ENCODE data around the gene PXDN.
"Not testable (repeated sequence)": the region's sequence is repeated elsewhere in the genome, so short reads cannot be mapped to it uniquely, and the experiment has no call there.

Gene PXDN

DNA sequence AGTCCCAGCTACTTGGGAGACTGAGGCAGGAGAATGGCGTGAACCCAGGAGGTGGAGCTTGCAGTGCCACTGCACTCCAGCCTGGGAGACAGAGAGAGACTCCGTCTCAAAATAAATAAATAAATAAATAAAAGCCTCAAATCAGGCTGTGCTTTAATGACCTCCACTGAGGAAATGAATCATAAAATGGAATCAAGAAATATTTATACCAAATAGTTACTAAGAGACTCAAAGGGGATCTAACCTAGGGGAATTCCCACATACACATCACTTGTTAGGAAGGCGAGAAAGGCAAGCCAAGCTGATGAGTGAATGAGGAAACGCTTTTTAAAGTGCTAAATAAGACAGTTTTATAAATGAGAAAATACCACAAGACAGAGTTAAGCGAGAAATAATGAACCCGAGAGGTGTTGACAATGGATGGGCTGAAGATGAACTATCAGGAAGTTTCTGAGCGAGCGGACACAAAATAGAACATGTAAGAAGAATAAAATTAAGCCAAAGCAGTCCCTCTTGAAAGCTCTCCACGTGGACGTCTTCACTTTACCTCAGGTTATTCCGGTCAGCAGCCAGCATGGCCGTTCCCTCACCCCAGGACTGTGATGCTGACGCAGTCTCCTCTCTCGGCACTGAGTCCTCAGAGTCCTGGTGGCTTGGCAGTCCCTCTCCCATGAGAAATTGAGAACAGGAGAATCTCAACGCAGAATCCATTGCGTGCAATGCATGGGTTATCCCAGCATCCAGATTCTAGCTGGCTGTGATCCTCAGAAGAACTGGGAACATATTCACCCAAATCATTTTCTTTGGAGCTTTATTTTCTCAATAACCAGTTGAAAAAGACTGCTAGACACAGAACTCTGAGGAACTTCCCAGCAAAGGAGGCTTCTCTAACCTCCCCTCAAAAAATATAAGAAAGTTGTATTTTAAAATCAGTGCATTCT lies 22.3 kb downstream of the PXDN start:
- Histone ChIP-seq H3K36me3 (ENCODE audit: insufficient read depth, low read length) (no peaks in the 10 kb centered on the region), H3K4me1 (ENCODE audit: insufficient read depth, low read length) (peaks cover 6% of the 10 kb centered on the region; the same call in 1 of the 2 replicates), H3K9me3 (ENCODE audit: control insufficient read depth, insufficient read depth, low read length) (no peaks in the 10 kb centered on the region), H3K9ac (ENCODE audit: low read depth, low read length) (no peak overlapping the region)

GRCh38 chr2:1718339-1719220 lies 25.7 kb downstream of the PXDN start:
- Histone ChIP-seq H3K9ac (ENCODE audit: low read depth, low read length) (no peak overlapping the region), H3K36me3 (ENCODE audit: insufficient read depth, low read length) (no peaks in the 10 kb centered on the region), H3K9me3 (ENCODE audit: control insufficient read depth, insufficient read depth, low read length) (no peaks in the 10 kb centered on the region), H3K4me1 (ENCODE audit: insufficient read depth, low read length) (peaks cover 21% of the 10 kb centered on the region; the same call in 1 of the 2 replicates)

- H3K9ac ChIP-seq (ENCODE audit: low read depth, low read length), result no peak overlapping the region
- peaks cover 17% of the 10 kb centered on the region; the same call in 1 of the 2 replicates for H3K4me1 ChIP-seq (ENCODE audit: insufficient read depth, low read length)
These were observed 27.2 kb downstream of the PXDN start for GRCh38 chr2:1717113-1717512.

DNA sequence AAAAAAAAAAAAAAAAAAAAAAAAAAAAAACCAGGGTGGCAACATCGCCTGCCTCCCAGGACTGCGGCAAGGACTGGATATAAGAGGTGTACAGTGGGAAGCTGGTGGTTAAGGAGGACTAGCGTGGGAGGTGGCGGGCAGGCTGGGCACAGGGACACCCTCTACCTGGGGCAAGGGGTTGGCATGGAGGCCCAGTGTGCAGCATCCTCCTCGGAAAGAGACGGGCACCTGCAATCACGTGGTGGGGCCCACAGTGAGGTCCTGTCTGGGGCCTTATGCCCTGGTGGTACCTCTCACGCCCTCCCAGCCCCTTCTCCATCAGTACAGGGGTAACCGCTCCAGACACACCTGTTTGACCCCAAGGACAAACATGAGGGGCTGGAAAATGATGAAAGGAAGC lies 27.9 kb downstream of the PXDN start:
- H3K9ac ChIP-seq (ENCODE audit: low read depth, low read length), result no peak overlapping the region
- no peaks in the 10 kb centered on the region for H3K9me3 ChIP-seq (ENCODE audit: control insufficient read depth, insufficient read depth, low read length)
- no peaks in the 10 kb centered on the region for H3K36me3 ChIP-seq (ENCODE audit: insufficient read depth, low read length)
- peaks cover 17% of the 10 kb centered on the region; the same call in 1 of the 2 replicates for H3K4me1 ChIP-seq (ENCODE audit: insufficient read depth, low read length)

More at GRCh38 chr2:1717113-1717512, 27.2 kb downstream of the PXDN start:
- Histone ChIP-seq H3K9me3 (ENCODE audit: control insufficient read depth, insufficient read depth, low read length) (no peaks in the 10 kb centered on the region), H3K36me3 (ENCODE audit: insufficient read depth, low read length) (no peaks in the 10 kb centered on the region)

GRCh38 chr2:1716014-1716305 lies 28.4 kb downstream of the PXDN start:
- H3K9ac ChIP-seq (ENCODE audit: low read depth, low read length); H3K36me3 ChIP-seq (ENCODE audit: insufficient read depth, low read length); H3K9me3 ChIP-seq (ENCODE audit: control insufficient read depth, insufficient read depth, low read length): not testable (repeated sequence)
- peaks cover 17% of the 10 kb centered on the region; the same call in 1 of the 2 replicates for H3K4me1 ChIP-seq (ENCODE audit: insufficient read depth, low read length)

DNA sequence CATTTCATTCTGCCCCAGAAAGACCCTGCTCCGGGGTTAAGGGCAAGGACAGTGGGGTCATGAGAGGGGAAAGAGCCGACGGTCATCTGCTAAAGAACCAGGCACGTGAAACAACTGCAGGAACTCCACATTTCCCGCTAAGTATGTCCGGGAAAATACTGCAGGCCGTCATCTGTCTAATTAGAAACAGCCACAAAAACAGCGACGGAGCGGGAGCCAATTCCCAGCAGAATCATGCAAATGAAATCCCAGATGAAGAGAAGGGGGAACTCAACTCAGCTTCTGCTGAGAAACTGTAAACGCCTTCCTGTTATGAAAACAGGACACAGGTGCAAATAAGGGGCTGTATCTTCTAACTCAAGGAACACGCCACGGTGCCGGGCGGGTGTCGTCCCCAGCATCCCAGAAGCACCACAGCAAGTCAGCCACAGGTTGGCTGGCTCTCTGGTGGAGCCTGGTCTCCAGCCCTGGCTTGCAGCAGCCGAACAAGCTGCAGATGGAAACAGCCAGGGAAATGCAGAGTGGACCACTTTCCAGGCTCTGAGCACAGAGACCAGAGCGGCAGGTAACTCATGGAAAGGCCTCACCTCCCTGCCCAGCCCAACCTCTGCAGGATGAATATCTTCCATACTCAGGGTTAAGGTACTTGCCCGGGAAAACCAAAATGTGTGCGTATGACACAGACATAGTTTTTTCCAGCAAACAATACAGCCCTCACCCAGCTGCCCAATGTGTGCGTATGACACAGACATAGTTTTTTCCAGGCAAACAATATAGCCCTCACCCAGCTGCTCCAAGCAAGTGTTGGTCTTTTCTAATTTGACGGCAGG lies 28.9 kb downstream of the PXDN start:
- H3K9me3 ChIP-seq (ENCODE audit: control insufficient read depth, insufficient read depth, low read length), result no peaks in the 10 kb centered on the region
- no peaks in the 10 kb centered on the region for H3K36me3 ChIP-seq (ENCODE audit: insufficient read depth, low read length)
- H3K9ac ChIP-seq (ENCODE audit: low read depth, low read length), result no peak overlapping the region
- peaks cover 17% of the 10 kb centered on the region; the same call in 1 of the 2 replicates for H3K4me1 ChIP-seq (ENCODE audit: insufficient read depth, low read length)

GRCh38 chr2:1714291-1715064 lies 29.8 kb downstream of the PXDN start:
- no peaks in the 10 kb centered on the region for H3K9me3 ChIP-seq (ENCODE audit: control insufficient read depth, insufficient read depth, low read length)
- H3K36me3 ChIP-seq (ENCODE audit: insufficient read depth, low read length), result no peaks in the 10 kb centered on the region; the same call in 1 of the 2 replicates
- H3K9ac ChIP-seq (ENCODE audit: low read depth, low read length), result no peak overlapping the region
- H3K4me1 ChIP-seq (ENCODE audit: insufficient read depth, low read length), result peaks cover 23% of the 10 kb centered on the region; the same call in 1 of the 2 replicates

DNA sequence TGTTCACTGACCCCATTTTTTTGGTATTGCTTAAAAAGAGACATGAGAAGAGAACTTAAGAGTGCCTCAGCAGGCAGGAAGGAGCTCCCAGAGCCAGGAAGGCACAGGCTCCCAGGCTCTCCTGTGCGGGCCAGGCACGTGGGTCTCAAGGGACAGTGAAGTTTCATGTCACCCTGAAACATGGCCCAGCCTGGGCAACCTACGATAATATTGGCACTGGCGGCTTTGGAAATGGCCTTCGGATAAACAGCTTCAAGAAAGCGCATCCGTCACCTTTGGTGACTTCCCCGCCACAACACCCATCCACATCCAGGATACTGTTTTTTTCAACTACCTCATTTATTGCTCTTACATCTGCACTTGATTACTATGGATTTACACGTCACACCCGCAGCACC lies 30.5 kb downstream of the PXDN start:
- H3K4me1 ChIP-seq (ENCODE audit: insufficient read depth, low read length), result peaks cover 29% of the 10 kb centered on the region
- no peaks in the 10 kb centered on the region; the same call in 1 of the 2 replicates for H3K36me3 ChIP-seq (ENCODE audit: insufficient read depth, low read length)
- H3K9ac ChIP-seq (ENCODE audit: low read depth, low read length), result no peak overlapping the region
- H3K9me3 ChIP-seq (ENCODE audit: control insufficient read depth, insufficient read depth, low read length), result no peaks in the 10 kb centered on the region

- Histone ChIP-seq H3K9ac (ENCODE audit: low read depth, low read length) (no peak overlapping the region), H3K36me3 (ENCODE audit: insufficient read depth, low read length) (no peaks in the 10 kb centered on the region; the same call in 1 of the 2 replicates), H3K4me1 (ENCODE audit: insufficient read depth, low read length) (peaks cover 34% of the 10 kb centered on the region), H3K9me3 (ENCODE audit: control insufficient read depth, insufficient read depth, low read length) (no peaks in the 10 kb centered on the region)
These were observed 31.0 kb downstream of the PXDN start for GRCh38 chr2:1713142-1713838.

GRCh38 chr2:1709946-1710560 lies 34.3 kb downstream of the PXDN start:
- Histone ChIP-seq H3K9ac (ENCODE audit: low read depth, low read length) (no peak overlapping the region), H3K9me3 (ENCODE audit: control insufficient read depth, insufficient read depth, low read length) (no peaks in the 10 kb centered on the region), H3K4me1 (ENCODE audit: insufficient read depth, low read length) (peaks cover 32% of the 10 kb centered on the region), H3K36me3 (ENCODE audit: insufficient read depth, low read length) (no peaks in the 10 kb centered on the region; the same call in 1 of the 2 replicates)

- peaks cover 33% of the 10 kb centered on the region for H3K4me1 ChIP-seq (ENCODE audit: insufficient read depth, low read length)
- no peak overlapping the region for H3K9ac ChIP-seq (ENCODE audit: low read depth, low read length)
These were observed 35.0 kb downstream of the PXDN start for GRCh38 chr2:1709335-1709605.

DNA sequence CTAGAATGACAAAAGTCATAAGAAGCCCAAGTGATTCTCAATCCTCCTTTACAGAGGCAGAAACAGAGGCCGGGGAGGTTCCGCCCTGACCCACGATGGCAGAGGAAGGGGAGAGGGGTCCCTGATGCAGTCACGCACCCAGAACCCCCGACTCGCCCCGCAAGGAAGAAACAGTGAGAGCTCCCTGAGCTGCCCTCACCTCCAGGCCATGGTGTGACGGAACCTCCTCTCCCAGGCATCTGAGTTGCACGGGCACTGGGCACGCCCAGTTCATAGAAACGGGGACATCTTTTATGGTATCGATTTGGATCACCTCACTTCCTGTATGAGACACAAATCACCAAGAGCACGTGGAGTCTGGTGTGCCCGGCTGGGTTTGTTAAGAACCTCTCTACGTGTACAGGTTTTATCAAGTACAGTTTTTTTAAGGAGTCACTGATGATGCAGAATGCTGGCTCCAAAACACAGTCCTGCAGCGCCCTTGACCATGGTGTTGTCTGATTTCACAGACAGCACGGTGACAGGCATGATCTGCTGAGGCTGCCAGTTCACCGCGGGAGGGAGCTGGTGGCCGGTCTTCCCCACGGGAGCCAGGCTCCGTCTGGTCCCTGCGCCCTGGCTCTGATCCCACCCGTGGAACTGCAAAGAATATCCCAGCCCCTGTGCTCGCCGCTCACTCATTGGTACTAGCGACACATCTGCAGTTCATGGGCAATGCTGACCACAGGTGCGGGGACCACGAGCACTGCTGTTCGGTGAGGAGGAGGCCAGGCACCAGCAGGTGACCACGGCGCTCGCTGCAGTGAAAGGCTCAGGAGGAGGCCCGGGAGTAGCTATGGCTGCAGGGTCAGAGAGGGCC lies 35.6 kb downstream of the PXDN start:
- peaks cover 33% of the 10 kb centered on the region for H3K4me1 ChIP-seq (ENCODE audit: insufficient read depth, low read length)

More at GRCh38 chr2:1709335-1709605, 35.0 kb downstream of the PXDN start:
- Histone ChIP-seq H3K36me3 (ENCODE audit: insufficient read depth, low read length) (no peaks in the 10 kb centered on the region; the same call in 1 of the 2 replicates), H3K9me3 (ENCODE audit: control insufficient read depth, insufficient read depth, low read length) (no peaks in the 10 kb centered on the region)

More for the DNA sequence above, 35.6 kb downstream of the PXDN start:
- no peaks in the 10 kb centered on the region for H3K9me3 ChIP-seq (ENCODE audit: control insufficient read depth, insufficient read depth, low read length)
- peak overlapping the region; percentile 23; the same call in 1 of the 2 replicates for H3K9ac ChIP-seq (ENCODE audit: low read depth, low read length)
- H3K36me3 ChIP-seq (ENCODE audit: insufficient read depth, low read length), result no peaks in the 10 kb centered on the region; the same call in 1 of the 2 replicates

Data from ES-I3 (cell line).